GM11168 (cell line): Measurements from ENCODE around the gene UQCC2.

Experiments used
- in situ Hi-C: fragments of 300-500 bp; cut with MboI; formaldehyde crosslinking; loops from one replicate; pipeline ENCODE4 v1.12.0; 2022; ENCODE audit warnings: low sequenced_read_pairs; ENCODE audit not compliant: unreplicated experiment

The UQCC2 gene

GRCh38 chr6:33727126-33727525 is 15.6 kb upstream of the UQCC2 start:
- in situ Hi-C loops: no loop called here

- in situ Hi-C loops: no loop called here
Measured at GRCh38 chr6:33726696-33727095, 15.2 kb upstream of the UQCC2 start.

- in situ Hi-C loops: no loop called here
Measured at GRCh38 chr6:33725891-33726673, 14.6 kb upstream of the UQCC2 start.

- in situ Hi-C loops: no loop called here
Measured at GRCh38 chr6:33725222-33725621, 13.7 kb upstream of the UQCC2 start.

GRCh38 chr6:33724102-33725023 is 12.9 kb upstream of the UQCC2 start:
- in situ Hi-C loops: no loop called here

GRCh38 chr6:33723371-33724085 is 12.0 kb upstream of the UQCC2 start:
- in situ Hi-C loops: no loop called here

GRCh38 chr6:33722103-33722623 is 10.7 kb upstream of the UQCC2 start:
- in situ Hi-C loops: no loop called here

- in situ Hi-C loops: no loop called here
Measured at GRCh38 chr6:33721508-33721907, 10.0 kb upstream of the UQCC2 start.

- in situ Hi-C loops: no loop called here
Measured at GRCh38 chr6:33720998-33721397, 9.5 kb upstream of the UQCC2 start.

GRCh38 chr6:33719326-33719987 is 8.0 kb upstream of the UQCC2 start:
- in situ Hi-C loops: loop anchor here (10.0 kb wide), 1 partner anchor 45 kb away; no protein-coding TSS in a partner anchor

- in situ Hi-C loops: loop anchor here (10.0 kb wide), 1 partner anchor 46 kb away; no protein-coding TSS in a partner anchor
Measured at GRCh38 chr6:33718713-33719112, 7.2 kb upstream of the UQCC2 start.

- in situ Hi-C loops: loop anchor here (10.0 kb wide), 1 partner anchor 47 kb away; no protein-coding TSS in a partner anchor
Measured at GRCh38 chr6:33717934-33718455, 6.5 kb upstream of the UQCC2 start.

GRCh38 chr6:33716890-33717632 is 5.6 kb upstream of the UQCC2 start:
- in situ Hi-C loops: loop anchor here (10.0 kb wide), 1 partner anchor 48 kb away; no protein-coding TSS in a partner anchor

GRCh38 chr6:33716379-33716778 is 4.9 kb upstream of the UQCC2 start:
- in situ Hi-C loops: loop anchor here (10.0 kb wide), 1 partner anchor 48 kb away; no protein-coding TSS in a partner anchor

- in situ Hi-C loops: loop anchor here (10.0 kb wide), 1 partner anchor 50 kb away; no protein-coding TSS in a partner anchor
Measured at GRCh38 chr6:33714385-33715040, 3.0 kb upstream of the UQCC2 start.

- in situ Hi-C loops: loop anchor here (10.0 kb wide), 1 partner anchor 51 kb away; no protein-coding TSS in a partner anchor
Measured at GRCh38 chr6:33713786-33714185, 2.3 kb upstream of the UQCC2 start.

- in situ Hi-C loops: loop anchor here (10.0 kb wide), 1 partner anchor 52 kb away; no protein-coding TSS in a partner anchor
Measured at GRCh38 chr6:33712914-33713313, 1.4 kb upstream of the UQCC2 start.
